Measurements from ENCODE around the gene NCEH1.

DNA sequence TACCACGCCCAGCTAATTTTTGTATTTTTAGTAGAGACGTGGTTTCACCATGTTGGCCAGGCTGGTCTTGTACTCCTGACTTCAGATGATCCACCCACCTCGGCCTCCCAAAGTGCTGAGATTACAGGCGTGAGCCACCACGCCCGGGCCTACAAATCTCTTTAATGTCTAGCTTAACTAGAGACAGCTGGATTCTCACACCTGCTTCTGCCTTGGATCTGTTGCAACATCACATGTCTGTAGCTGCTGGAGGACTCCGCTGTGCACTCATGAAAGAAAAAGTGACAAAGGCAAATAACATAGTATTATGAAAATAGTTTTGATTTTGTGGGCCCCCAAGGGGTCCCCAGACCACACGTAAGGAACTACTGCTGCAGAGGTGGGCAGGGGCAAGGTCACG is 85.9 kb downstream of the NCEH1 start:
- no peak for TF ChIP-seq EZH2 (IDR thresholded peaks at IDR 0.05; ENCODE audit: borderline replicate concordance, low read depth, low read length, severe bottlenecking)
- TF ChIP-seq, protein P1, sequence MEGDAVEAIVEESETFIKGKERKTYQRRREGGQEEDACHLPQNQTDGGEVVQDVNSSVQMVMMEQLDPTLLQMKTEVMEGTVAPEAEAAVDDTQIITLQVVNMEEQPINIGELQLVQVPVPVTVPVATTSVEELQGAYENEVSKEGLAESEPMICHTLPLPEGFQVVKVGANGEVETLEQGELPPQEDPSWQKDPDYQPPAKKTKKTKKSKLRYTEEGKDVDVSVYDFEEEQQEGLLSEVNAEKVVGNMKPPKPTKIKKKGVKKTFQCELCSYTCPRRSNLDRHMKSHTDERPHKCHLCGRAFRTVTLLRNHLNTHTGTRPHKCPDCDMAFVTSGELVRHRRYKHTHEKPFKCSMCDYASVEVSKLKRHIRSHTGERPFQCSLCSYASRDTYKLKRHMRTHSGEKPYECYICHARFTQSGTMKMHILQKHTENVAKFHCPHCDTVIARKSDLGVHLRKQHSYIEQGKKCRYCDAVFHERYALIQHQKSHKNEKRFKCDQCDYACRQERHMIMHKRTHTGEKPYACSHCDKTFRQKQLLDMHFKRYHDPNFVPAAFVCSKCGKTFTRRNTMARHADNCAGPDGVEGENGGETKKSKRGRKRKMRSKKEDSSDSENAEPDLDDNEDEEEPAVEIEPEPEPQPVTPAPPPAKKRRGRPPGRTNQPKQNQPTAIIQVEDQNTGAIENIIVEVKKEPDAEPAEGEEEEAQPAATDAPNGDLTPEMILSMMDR (IDR thresholded peaks at IDR 0.05; ENCODE audit: borderline replicate concordance, extremely low read depth, low read length, poor library complexity, severe bottlenecking), result no peak

Measured in DND-41 (cell line).